Skeletal muscle tissue (tissue), 4 donors: ENCODE data around the gene NMRK2. TPM values are rescaled to one million over a fixed set of nuclear protein-coding genes. Genes with fewer than 3 reads are reported as not detected.
"Not testable (repeated sequence)": the region's sequence is repeated elsewhere in the genome, so short reads cannot be mapped to it uniquely, and the experiment has no call there.

Experiments
- H3K27ac ChIP-seq: one replicate; pipeline ENCODE4 v1.7.0; 2013; ENCODE audit warnings: mild to moderate bottlenecking, low read depth, low read length, inconsistent platforms
- H3K27me3 ChIP-seq, 3 donors: one replicate each; pipeline ENCODE4 v1.7.0; 2013; ENCODE audit warnings: low read length in 3 of 3; ENCODE audit not compliant: control insufficient read depth in 3 of 3, insufficient read depth in 3 of 3
- H3K36me3 ChIP-seq, 3 donors: one replicate each; pipeline ENCODE4 v1.7.0; 2013; ENCODE audit warnings: low read length in 3 of 3; ENCODE audit not compliant: control insufficient read depth in 3 of 3, insufficient read depth in 3 of 3
- H3K4me1 ChIP-seq, 3 donors: one replicate each; pipeline ENCODE4 v1.7.0; 2013; ENCODE audit warnings: low read length in 3 of 3, mild to moderate bottlenecking in 3 of 3; ENCODE audit not compliant: control insufficient read depth in 3 of 3, insufficient read depth in 3 of 3
- H3K4me3 ChIP-seq, 3 donors: one replicate each; pipeline ENCODE4 v1.7.0; 2013; ENCODE audit warnings: low read length in 3 of 3
- H3K9ac ChIP-seq, 3 donors: one replicate each; pipeline ENCODE4 v1.7.0; 2013; ENCODE audit warnings: low read length in 3 of 3, mild to moderate bottlenecking in 3 of 3, moderate library complexity in 2 of 3, low read depth in 1 of 3
- H3K9me3 ChIP-seq, 3 donors: one replicate each; pipeline ENCODE4 v1.7.0; 2013; ENCODE audit warnings: low read length in 3 of 3; ENCODE audit not compliant: control insufficient read depth in 3 of 3
- total RNA-seq: library from RNA; depleted of rRNA; stranded (reverse); fragments of >200 nt; gene quantifications from one replicate; pipeline ENCODE4 v1.2.3, GENCODE V29; 2014
- donor health status: Osteomylitis.

The NMRK2 gene
- total RNA-seq, 1 donor from 2014 or later = 48.5 TPM

GRCh38 chr19:3936506-3937442 is 3.9 kb downstream of the NMRK2 start:
- H3K4me1 ChIP-seq = peaks cover 4 to 31% (median 26%) of the 10 kb centered on the region in 3 donors
- H3K27me3 ChIP-seq = peaks cover 0 to 4% (median 0%) of the 10 kb centered on the region in 3 donors
- peak overlapping the region in 1 of 3 donors; percentile 62 for H3K9ac ChIP-seq
- peak overlapping the region in 1 of 3 donors; percentile 13 for H3K4me3 ChIP-seq
- no peak overlapping the region for H3K27ac ChIP-seq
- no peaks in the 10 kb centered on the region for H3K9me3 ChIP-seq
- peaks cover 0 to 5% (median 0%) of the 10 kb centered on the region in 3 donors for H3K36me3 ChIP-seq

GRCh38 chr19:3938300-3938950 is 5.6 kb downstream of the NMRK2 start:
- peak overlapping the region; percentile 54 for H3K27ac ChIP-seq

GRCh38 chr19:3942790-3943409 is 10.0 kb downstream of the NMRK2 start:
- Histone ChIP-seq H3K27ac (peak overlapping the region; percentile 88), H3K4me3 (peak overlapping the region in 1 of 3 donors; percentile 22), H3K36me3 (peaks cover 0 to 18% (median 0%) of the 10 kb centered on the region in 3 donors), H3K9ac (peak overlapping the region in 2 of 3 donors; percentile 38 to 62), H3K27me3 (no peaks in the 10 kb centered on the region), H3K9me3 (no peaks in the 10 kb centered on the region), H3K4me1 (peaks cover 15 to 54% (median 49%) of the 10 kb centered on the region in 3 donors)

More at GRCh38 chr19:3938300-3938950, 5.6 kb downstream of the NMRK2 start:
- H3K9ac ChIP-seq, H3K9me3 ChIP-seq, H3K36me3 ChIP-seq, H3K4me3 ChIP-seq, H3K27me3 ChIP-seq: not testable (repeated sequence)
- H3K4me1 ChIP-seq = peaks cover 0 to 37% (median 35%) of the 10 kb centered on the region in 3 donors

GRCh38 chr19:3944018-3944721 is 11.3 kb downstream of the NMRK2 start:
- H3K9ac ChIP-seq = peak overlapping the region in 2 of 3 donors; percentile 3 to 62
- no peaks in the 10 kb centered on the region for H3K27me3 ChIP-seq
- H3K4me3 ChIP-seq = no peak overlapping the region
- peaks cover 15 to 60% (median 53%) of the 10 kb centered on the region in 3 donors for H3K4me1 ChIP-seq
- H3K36me3 ChIP-seq = peaks cover 0 to 20% (median 0%) of the 10 kb centered on the region in 3 donors
- H3K27ac ChIP-seq = peak overlapping the region; percentile 88
- H3K9me3 ChIP-seq = no peaks in the 10 kb centered on the region

GRCh38 chr19:3945838-3946237 is 13.0 kb downstream of the NMRK2 start:
- H3K4me1 ChIP-seq = peaks cover 15 to 64% (median 56%) of the 10 kb centered on the region in 3 donors
- peaks cover 0 to 19% (median 0%) of the 10 kb centered on the region in 3 donors for H3K36me3 ChIP-seq
- no peaks in the 10 kb centered on the region for H3K9me3 ChIP-seq
- H3K9ac ChIP-seq = peak overlapping the region in 1 of 3 donors; percentile 60
- H3K4me3 ChIP-seq = no peak overlapping the region
- H3K27me3 ChIP-seq = no peaks in the 10 kb centered on the region
- H3K27ac ChIP-seq = peak overlapping the region; percentile 51

GRCh38 chr19:3947316-3947933 is 14.6 kb downstream of the NMRK2 start:
- peaks cover 20 to 64% (median 54%) of the 10 kb centered on the region in 3 donors for H3K4me1 ChIP-seq
- H3K9me3 ChIP-seq, H3K4me3 ChIP-seq, H3K27ac ChIP-seq, H3K27me3 ChIP-seq: not testable (repeated sequence)
- H3K36me3 ChIP-seq = peaks cover 0 to 17% (median 0%) of the 10 kb centered on the region in 3 donors
- H3K9ac ChIP-seq = peak overlapping the region in 1 of 3 donors; percentile 25

- H3K27me3 ChIP-seq = no peaks in the 10 kb centered on the region
- H3K36me3 ChIP-seq = peaks cover 0 to 14% (median 0%) of the 10 kb centered on the region in 3 donors
- H3K4me3 ChIP-seq = peak overlapping the region; percentile 54 to 92 (median 75)
- H3K27ac ChIP-seq = peak overlapping the region; percentile 100
- peaks cover 27 to 64% (median 56%) of the 10 kb centered on the region in 3 donors for H3K4me1 ChIP-seq
- peak overlapping the region; percentile 80 to 99 (median 86) for H3K9ac ChIP-seq
- no peaks in the 10 kb centered on the region for H3K9me3 ChIP-seq
Measured at GRCh38 chr19:3949294-3949693, 16.4 kb downstream of the NMRK2 start.

GRCh38 chr19:3949997-3950859 is 17.4 kb downstream of the NMRK2 start:
- H3K36me3 ChIP-seq = peaks cover 0 to 12% (median 0%) of the 10 kb centered on the region in 3 donors
- peaks cover 26 to 70% (median 62%) of the 10 kb centered on the region in 3 donors for H3K4me1 ChIP-seq
- H3K9me3 ChIP-seq = no peaks in the 10 kb centered on the region
- peak overlapping the region; percentile 94 to 99 (median 99) for H3K9ac ChIP-seq
- H3K27ac ChIP-seq = peak overlapping the region; percentile 100
- no peaks in the 10 kb centered on the region for H3K27me3 ChIP-seq
- H3K4me3 ChIP-seq = peak overlapping the region; percentile 82 to 92 (median 89)
